K562 (cell line): ENCODE data around the gene PHLDB1. TPM values are rescaled to one million over a fixed set of nuclear protein-coding genes. Genes with fewer than 3 reads are reported as not detected.

ENCODE experiments used
- ARID4B ChIP-seq: sonication (generic); formaldehyde crosslinking; IDR thresholded peaks from 2 replicates; pipeline ENCODE4 v1.8.0; 2022; ENCODE audit warnings: mild to moderate bottlenecking, missing genetic modification reagents
- CHD4 ChIP-seq: fragments of 200-600 bp; sonication (generic); IDR thresholded peaks from 3 replicates; pipeline ENCODE4 v1.6.1; 2012; ENCODE audit warnings: low read depth, mild to moderate bottlenecking, mixed read lengths, low read length, inconsistent platforms; ENCODE audit not compliant: insufficient read depth, insufficient replicate concordance, poor library complexity, severe bottlenecking
- CREM ChIP-seq: IDR thresholded peaks from 2 replicates; pipeline ENCODE4 v1.6.1; 2014; ENCODE audit warnings: antibody characterized with exemption, low read depth
- E2F6 ChIP-seq, 2 experiments: IDR thresholded peaks; 2 replicates each; pipeline ENCODE4 v1.6.1; 2011; ENCODE audit warnings: borderline replicate concordance in 1 of 2, control low read depth in 1 of 2, low read depth in 1 of 2, low read length in 1 of 2, mild to moderate bottlenecking in 1 of 2, mixed read lengths in 1 of 2, moderate library complexity in 1 of 2; ENCODE audit not compliant: insufficient read depth in 1 of 2, insufficient read length in 1 of 2, poor library complexity in 1 of 2, severe bottlenecking in 1 of 2; ENCODE audit errors: extremely low read depth in 1 of 2
- FOXP1 ChIP-seq: sonication (generic); formaldehyde crosslinking; IDR thresholded peaks from 2 replicates; pipeline ENCODE4 v1.8.0; 2022; ENCODE audit warnings: mild to moderate bottlenecking, missing genetic modification reagents
- HDAC1 ChIP-seq, 2 experiments: fragments of 450-650 bp; IDR thresholded peaks; 2 replicates each; pipeline ENCODE4 v1.6.1; 2016 to 2017; ENCODE audit warnings: inconsistent platforms in 1 of 2, mild to moderate bottlenecking in 1 of 2, moderate library complexity in 1 of 2
- HNRNPK ChIP-seq: fragments of 200-400 bp; formaldehyde crosslinking; IDR thresholded peaks from one replicate; pipeline ENCODE4 v1.6.1; 2018; ENCODE audit warnings: mild to moderate bottlenecking, low read depth, low read length; ENCODE audit not compliant: poor library complexity, severe bottlenecking
- KLF16 ChIP-seq: IDR thresholded peaks from 2 replicates; pipeline ENCODE4 v1.6.1; 2016; ENCODE audit warnings: antibody characterized with exemption
- NEUROD1 ChIP-seq: fragments of 150-350 bp; IDR thresholded peaks from 2 replicates; pipeline ENCODE4 v1.6.1; 2014; ENCODE audit warnings: borderline replicate concordance, low read length, low read depth; ENCODE audit not compliant: partially characterized antibody
- NFYB ChIP-seq: IDR thresholded peaks from 2 replicates; pipeline ENCODE4 v1.6.1; 2011; ENCODE audit warnings: mild to moderate bottlenecking, moderate library complexity; ENCODE audit not compliant: insufficient read length; ENCODE audit errors: extremely low read depth
- NR2C1 ChIP-seq, 2 experiments: fragments of 450-650 bp; IDR thresholded peaks; 2 replicates each; pipeline ENCODE4 v1.6.1; 2017; ENCODE audit warnings: mild to moderate bottlenecking in 2 of 2, antibody characterized with exemption in 1 of 2, inconsistent platforms in 1 of 2, missing compliant biosample characterization in 1 of 2, missing genetic modification characterization in 1 of 2
- PCBP1 ChIP-seq: fragments of 200-400 bp; formaldehyde crosslinking; IDR thresholded peaks from 2 replicates; pipeline ENCODE4 v1.6.1; 2018; ENCODE audit warnings: mild to moderate bottlenecking, low read depth, low read length; ENCODE audit not compliant: poor library complexity, severe bottlenecking
- POLR2B ChIP-seq: fragments of 450-650 bp; IDR thresholded peaks from 2 replicates; pipeline ENCODE4 v1.6.1; 2018; ENCODE audit warnings: low read depth; ENCODE audit not compliant: partially characterized antibody
- RBM14 ChIP-seq: fragments of 200-400 bp; formaldehyde crosslinking; IDR thresholded peaks from 2 replicates; pipeline ENCODE4 v1.6.1; 2018; ENCODE audit warnings: low read depth, mild to moderate bottlenecking, low read length, moderate library complexity, borderline replicate concordance; ENCODE audit not compliant: insufficient read depth
- SNRNP70 ChIP-seq: fragments of 200-400 bp; formaldehyde crosslinking; optimal IDR thresholded peaks from 2 replicates; pipeline ENCODE3; 2017; ENCODE audit warnings: low read depth, low read length
- SREBF1 ChIP-seq: fragments of 150-350 bp; IDR thresholded peaks from 2 replicates; pipeline ENCODE4 v1.6.1; 2014; ENCODE audit warnings: antibody characterized with exemption, low read depth, low read length, borderline replicate concordance
- TCF3 ChIP-seq: sonication (generic); formaldehyde crosslinking; IDR thresholded peaks from 2 replicates; pipeline ENCODE4 v1.4.0; 2020; ENCODE audit warnings: mild to moderate bottlenecking, missing genetic modification reagents
- YBX1 ChIP-seq: fragments of 450-650 bp; IDR thresholded peaks from 2 replicates; pipeline ENCODE4 v1.7.1; 2016; ENCODE audit warnings: mild to moderate bottlenecking
- ZC3H4 ChIP-seq: sonication (generic); formaldehyde crosslinking; IDR thresholded peaks from 2 replicates; pipeline ENCODE4 v1.9.0; 2021; ENCODE audit warnings: missing genetic modification reagents, borderline replicate concordance
- ZNF217 ChIP-seq: sonication (generic); formaldehyde crosslinking; IDR thresholded peaks from 2 replicates; pipeline ENCODE4 v1.8.0; 2022; ENCODE audit warnings: mild to moderate bottlenecking, missing genetic modification reagents
- ZNF354B ChIP-seq: fragments of 250-450 bp; sonication (Bioruptor Pico); IDR thresholded peaks from 2 replicates; pipeline ENCODE4 v1.4.0; 2020
- polyA plus RNA-seq, 8 experiments: library from polyadenylated mRNA; depleted of rRNA in 4 of 8; stranded (reverse) in 5 of 8; unstranded in 3 of 8; fragments of >200 nt; fragmentation: Nextera tagmentation in 2 of 8; fragmentation: Illumina TruSeq in 1 of 8; extraction: Ambion mirVana in 2 of 8; extraction: Trizol in 1 of 8; gene quantifications; 2 replicates each; pipeline versions ENCODE4 v1.2.1 to v1.2.3, GENCODE V29; 2011 to 2014; ENCODE audit warnings: inconsistent platforms in 1 of 8, missing spikeins in 1 of 8
- total RNA-seq, 7 experiments: library from RNA; depleted of rRNA in 6 of 7; stranded (reverse); fragments of >200 nt in 6 of 7; fragmentation: Illumina TruSeq in 2 of 7; extraction: Trizol in 2 of 7; gene quantifications; 2 replicates each; pipeline versions ENCODE4 v1.2.1 to v1.2.3, GENCODE V29; 2011 to 2021; ENCODE audit warnings: low replicate concordance in 1 of 7

The PHLDB1 gene
- total and polyA plus RNA-seq, 9 of the 15 experiments (the other 6 are each of a cell fraction or from before 2014, with no cell fraction given), result 2.0 to 28.7 (median 16.2) TPM

DNA sequence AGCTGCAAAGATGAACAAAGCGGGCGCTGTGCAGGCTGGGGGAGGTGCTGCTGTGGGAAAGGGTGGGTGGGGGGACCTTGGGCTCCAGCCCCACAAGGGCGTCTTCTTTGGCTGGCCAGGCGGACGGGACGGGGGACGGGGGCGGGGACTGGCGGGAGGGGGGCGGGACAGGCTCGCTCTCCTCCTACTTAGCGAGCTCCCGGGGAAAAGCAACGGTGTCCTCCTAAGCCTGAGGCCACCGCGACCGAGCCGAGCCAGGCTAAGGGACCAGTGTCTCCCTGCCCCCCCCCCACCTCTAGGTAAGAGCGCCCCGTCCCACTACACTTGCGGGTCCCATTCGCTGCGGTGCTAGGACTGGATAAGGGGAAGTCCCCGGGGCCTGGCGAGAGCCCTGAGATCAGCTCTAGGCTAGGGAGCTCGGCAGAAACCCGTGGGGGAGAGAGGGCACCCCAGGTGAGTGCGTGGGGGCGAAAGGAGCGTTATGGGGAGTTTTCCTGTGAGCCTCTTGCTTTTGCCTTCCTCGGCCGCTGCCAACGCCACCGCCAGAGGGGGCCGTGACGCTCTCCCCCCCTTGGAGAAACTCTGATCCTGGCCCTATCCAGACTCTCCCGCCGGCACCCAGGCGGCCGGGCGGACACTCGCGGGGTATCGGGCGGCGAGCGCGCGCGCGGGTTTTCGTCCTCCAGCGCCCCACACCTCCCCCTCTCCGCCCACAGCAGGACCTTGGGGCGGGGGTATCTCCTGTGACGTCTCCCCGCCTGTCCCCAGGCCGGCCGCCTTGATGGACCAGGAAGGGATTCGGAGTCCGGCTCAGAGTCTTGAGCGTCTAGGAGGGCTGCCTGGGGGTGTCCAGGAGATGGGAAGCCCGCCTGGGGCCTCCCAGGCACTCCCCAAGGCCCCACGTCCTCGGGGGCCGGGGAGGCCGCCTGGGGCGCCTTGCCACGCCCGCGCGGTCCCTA is at the start of gene PHLDB1 (continued):
- TF ChIP-seq ZNF217 (no peak), YBX1 (no peak), TCF3 (no peak), NEUROD1 (no peak), ARID4B (CRISPR knock-in tag) (no peak), FOXP1 (CRISPR knock-in tag) (no peak), SNRNP70 (no peak), PCBP1 (no peak), KLF16 (no peak), POLR2B (peak; percentile 28), ZC3H4 (CRISPR knock-in tag) (no peak), SREBF1 (no peak), ZNF354B (CRISPR knock-in tag) (no peak), CREM (peak; percentile 11; the same call in 1 of the 2 replicates), NFYB (no peak), HNRNPK (no peak), E2F6 (IDR thresholded peaks at IDR 0.05; ENCODE audit: borderline replicate concordance in 1 of 2, extremely low read depth in 1 of 2, insufficient read depth in 1 of 2, insufficient read length in 1 of 2, low read depth in 1 of 2, low read length in 1 of 2, poor library complexity in 1 of 2, severe bottlenecking in 1 of 2) (peak in 1 of 2 experiments; percentile 82), CHD4 (no peak), RBM14 (peak; percentile 19; the same call in 1 of the 2 replicates), NR2C1 (IDR thresholded peaks at IDR 0.05) (no peak), NR2C1 (tag; IDR thresholded peaks at IDR 0.05) (no peak), HDAC1 (IDR thresholded peaks at IDR 0.05) (peak in 1 of 2 experiments; percentile 33; a peak in 1 of 4 replicates)
